ENCODE results near the gene FAM210B.

DNA sequence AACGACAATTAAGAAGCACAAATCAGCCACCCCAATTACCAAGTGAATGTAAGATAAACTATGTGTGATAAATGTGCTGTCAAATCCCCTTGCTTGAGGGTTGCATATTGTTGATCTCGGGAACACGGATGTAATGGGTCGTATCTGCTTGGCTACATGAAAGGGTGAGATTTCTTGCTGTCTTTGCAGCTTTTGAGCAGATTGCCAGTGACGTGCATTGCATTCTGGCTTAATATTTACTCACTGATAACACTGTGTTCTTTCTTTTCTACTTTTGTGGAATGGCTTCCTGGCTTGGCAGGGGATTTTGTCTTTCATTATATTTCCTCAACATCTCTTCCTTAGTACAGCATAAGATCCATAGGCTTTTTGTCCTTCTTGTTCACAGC, 10.5 kb upstream of the FAM210B start:
- TF ChIP-seq, protein P1, sequence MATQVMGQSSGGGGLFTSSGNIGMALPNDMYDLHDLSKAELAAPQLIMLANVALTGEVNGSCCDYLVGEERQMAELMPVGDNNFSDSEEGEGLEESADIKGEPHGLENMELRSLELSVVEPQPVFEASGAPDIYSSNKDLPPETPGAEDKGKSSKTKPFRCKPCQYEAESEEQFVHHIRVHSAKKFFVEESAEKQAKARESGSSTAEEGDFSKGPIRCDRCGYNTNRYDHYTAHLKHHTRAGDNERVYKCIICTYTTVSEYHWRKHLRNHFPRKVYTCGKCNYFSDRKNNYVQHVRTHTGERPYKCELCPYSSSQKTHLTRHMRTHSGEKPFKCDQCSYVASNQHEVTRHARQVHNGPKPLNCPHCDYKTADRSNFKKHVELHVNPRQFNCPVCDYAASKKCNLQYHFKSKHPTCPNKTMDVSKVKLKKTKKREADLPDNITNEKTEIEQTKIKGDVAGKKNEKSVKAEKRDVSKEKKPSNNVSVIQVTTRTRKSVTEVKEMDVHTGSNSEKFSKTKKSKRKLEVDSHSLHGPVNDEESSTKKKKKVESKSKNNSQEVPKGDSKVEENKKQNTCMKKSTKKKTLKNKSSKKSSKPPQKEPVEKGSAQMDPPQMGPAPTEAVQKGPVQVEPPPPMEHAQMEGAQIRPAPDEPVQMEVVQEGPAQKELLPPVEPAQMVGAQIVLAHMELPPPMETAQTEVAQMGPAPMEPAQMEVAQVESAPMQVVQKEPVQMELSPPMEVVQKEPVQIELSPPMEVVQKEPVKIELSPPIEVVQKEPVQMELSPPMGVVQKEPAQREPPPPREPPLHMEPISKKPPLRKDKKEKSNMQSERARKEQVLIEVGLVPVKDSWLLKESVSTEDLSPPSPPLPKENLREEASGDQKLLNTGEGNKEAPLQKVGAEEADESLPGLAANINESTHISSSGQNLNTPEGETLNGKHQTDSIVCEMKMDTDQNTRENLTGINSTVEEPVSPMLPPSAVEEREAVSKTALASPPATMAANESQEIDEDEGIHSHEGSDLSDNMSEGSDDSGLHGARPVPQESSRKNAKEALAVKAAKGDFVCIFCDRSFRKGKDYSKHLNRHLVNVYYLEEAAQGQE (IDR thresholded peaks at IDR 0.05; ENCODE audit: insufficient replicate concordance, low read depth) = no peak
- TF ChIP-seq, protein P2, sequence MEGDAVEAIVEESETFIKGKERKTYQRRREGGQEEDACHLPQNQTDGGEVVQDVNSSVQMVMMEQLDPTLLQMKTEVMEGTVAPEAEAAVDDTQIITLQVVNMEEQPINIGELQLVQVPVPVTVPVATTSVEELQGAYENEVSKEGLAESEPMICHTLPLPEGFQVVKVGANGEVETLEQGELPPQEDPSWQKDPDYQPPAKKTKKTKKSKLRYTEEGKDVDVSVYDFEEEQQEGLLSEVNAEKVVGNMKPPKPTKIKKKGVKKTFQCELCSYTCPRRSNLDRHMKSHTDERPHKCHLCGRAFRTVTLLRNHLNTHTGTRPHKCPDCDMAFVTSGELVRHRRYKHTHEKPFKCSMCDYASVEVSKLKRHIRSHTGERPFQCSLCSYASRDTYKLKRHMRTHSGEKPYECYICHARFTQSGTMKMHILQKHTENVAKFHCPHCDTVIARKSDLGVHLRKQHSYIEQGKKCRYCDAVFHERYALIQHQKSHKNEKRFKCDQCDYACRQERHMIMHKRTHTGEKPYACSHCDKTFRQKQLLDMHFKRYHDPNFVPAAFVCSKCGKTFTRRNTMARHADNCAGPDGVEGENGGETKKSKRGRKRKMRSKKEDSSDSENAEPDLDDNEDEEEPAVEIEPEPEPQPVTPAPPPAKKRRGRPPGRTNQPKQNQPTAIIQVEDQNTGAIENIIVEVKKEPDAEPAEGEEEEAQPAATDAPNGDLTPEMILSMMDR (IDR thresholded peaks at IDR 0.05; ENCODE audit: insufficient read depth, low read length) = no peak
- TF ChIP-seq SPI1 (IDR thresholded peaks at IDR 0.05; ENCODE audit: borderline replicate concordance, low read depth) = no peak
